Measurements from ENCODE around the gene ATP5MC2. TPM values are rescaled to one million over a fixed set of nuclear protein-coding genes. Genes with fewer than 3 reads are reported as not detected.
A peak's percentile ranks its signal among the peaks of the same experiment; 100 is the strongest.

The ATP5MC2 gene
- total RNA-seq, 1 donor from 2014 or later = 283 TPM

GRCh38 chr12:53695152-53696145 lies 19.6 kb upstream of the ATP5MC2 start:
- H3K27ac Mint-ChIP-seq (ENCODE audit: unreplicated experiment) = no peak overlapping the region
- H3K36me3 Mint-ChIP-seq (ENCODE audit: unreplicated experiment) = peaks cover 10% of the 10 kb centered on the region
- peaks cover 6% of the 10 kb centered on the region for H3K9me3 Mint-ChIP-seq (ENCODE audit: unreplicated experiment)
- H3K4me1 Mint-ChIP-seq (ENCODE audit: low read depth, unreplicated experiment) = peaks cover 18% of the 10 kb centered on the region
- DNase-seq = peak; percentile 74
- peak overlapping the region; percentile 79 for H3K4me3 Mint-ChIP-seq (ENCODE audit: unreplicated experiment)
- H3K27me3 Mint-ChIP-seq (ENCODE audit: unreplicated experiment) = peaks cover 29% of the 10 kb centered on the region
- TF ChIP-seq CTCF (IDR thresholded peaks at IDR 0.05; ENCODE audit: partially characterized antibody, unreplicated experiment) = peak; percentile 37

- peaks cover 25% of the 10 kb centered on the region for H3K27me3 Mint-ChIP-seq (ENCODE audit: unreplicated experiment)
- H3K36me3 Mint-ChIP-seq (ENCODE audit: unreplicated experiment) = peaks cover 10% of the 10 kb centered on the region
- H3K27ac Mint-ChIP-seq (ENCODE audit: unreplicated experiment) = no peak overlapping the region
- DNase-seq = no peak
- peak overlapping the region; percentile 79 for H3K4me3 Mint-ChIP-seq (ENCODE audit: unreplicated experiment)
- TF ChIP-seq CTCF (IDR thresholded peaks at IDR 0.05; ENCODE audit: partially characterized antibody, unreplicated experiment) = no peak
- peaks cover 17% of the 10 kb centered on the region for H3K4me1 Mint-ChIP-seq (ENCODE audit: low read depth, unreplicated experiment)
- peaks cover 6% of the 10 kb centered on the region for H3K9me3 Mint-ChIP-seq (ENCODE audit: unreplicated experiment)
These were observed 18.9 kb upstream of the ATP5MC2 start for GRCh38 chr12:53694756-53695151.

- DNase-seq = no peak
- Mint-ChIP-seq H3K27ac (ENCODE audit: unreplicated experiment) (no peak overlapping the region), H3K27me3 (ENCODE audit: unreplicated experiment) (peaks cover 2% of the 10 kb centered on the region), H3K4me3 (ENCODE audit: unreplicated experiment) (peak overlapping the region; percentile 42), H3K4me1 (ENCODE audit: low read depth, unreplicated experiment) (no peaks in the 10 kb centered on the region), H3K36me3 (ENCODE audit: unreplicated experiment) (peaks cover 4% of the 10 kb centered on the region), H3K9me3 (ENCODE audit: unreplicated experiment) (no peaks in the 10 kb centered on the region)
- TF ChIP-seq CTCF (IDR thresholded peaks at IDR 0.05; ENCODE audit: partially characterized antibody, unreplicated experiment) = no peak
These were observed 12.3 kb upstream of the ATP5MC2 start for GRCh38 chr12:53688134-53688533.

- Mint-ChIP-seq H3K4me1 (ENCODE audit: low read depth, unreplicated experiment) (no peaks in the 10 kb centered on the region), H3K27ac (ENCODE audit: unreplicated experiment) (no peak overlapping the region), H3K36me3 (ENCODE audit: unreplicated experiment) (peaks cover under 1% of the 10 kb centered on the region)
These were observed 10.6 kb upstream of the ATP5MC2 start for GRCh38 chr12:53686436-53686835.

More at GRCh38 chr12:53686436-53686835, 10.6 kb upstream of the ATP5MC2 start:
- Mint-ChIP-seq H3K27me3 (ENCODE audit: unreplicated experiment) (peaks cover 2% of the 10 kb centered on the region), H3K4me3 (ENCODE audit: unreplicated experiment) (no peak overlapping the region), H3K9me3 (ENCODE audit: unreplicated experiment) (no peaks in the 10 kb centered on the region)
- TF ChIP-seq CTCF (IDR thresholded peaks at IDR 0.05; ENCODE audit: partially characterized antibody, unreplicated experiment) = no peak
- no peak for DNase-seq
